Right forelimb (tissue), 1 donor: Measurements from ENCODE around the gene JAGN1.
"Not testable (repeated sequence)": the region's sequence is repeated elsewhere in the genome, so short reads cannot be mapped to it uniquely, and the experiment has no call there.

ENCODE experiments used
- DNase-seq: peaks from one replicate; pipeline ENCODE4 v3.0.0-alpha.2; 2018

Gene JAGN1

GRCh38 chr3:9867106-9867505 lies 23.3 kb upstream of the JAGN1 start:
- DNase-seq: no peak

DNA sequence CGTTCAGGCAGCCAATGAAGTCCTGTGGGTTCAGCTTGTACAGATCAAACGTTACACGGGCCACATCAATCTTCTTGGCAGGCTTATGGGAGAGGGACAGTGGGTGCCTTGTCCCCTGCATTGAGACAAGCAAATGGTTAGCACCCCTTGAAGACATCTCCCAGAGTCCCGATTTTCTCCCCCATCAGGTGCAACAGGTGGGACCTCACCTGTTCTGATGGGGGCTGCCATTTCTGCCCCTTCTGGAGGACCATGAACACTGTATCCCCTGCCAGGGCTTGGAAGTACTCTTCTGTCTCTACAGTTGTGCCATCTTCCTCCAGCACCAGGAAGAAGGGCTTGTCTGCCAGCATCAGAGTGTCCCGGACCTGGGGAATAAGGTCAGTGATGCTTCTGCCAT lies 20.5 kb upstream of the JAGN1 start:
- DNase-seq: no peak

DNA sequence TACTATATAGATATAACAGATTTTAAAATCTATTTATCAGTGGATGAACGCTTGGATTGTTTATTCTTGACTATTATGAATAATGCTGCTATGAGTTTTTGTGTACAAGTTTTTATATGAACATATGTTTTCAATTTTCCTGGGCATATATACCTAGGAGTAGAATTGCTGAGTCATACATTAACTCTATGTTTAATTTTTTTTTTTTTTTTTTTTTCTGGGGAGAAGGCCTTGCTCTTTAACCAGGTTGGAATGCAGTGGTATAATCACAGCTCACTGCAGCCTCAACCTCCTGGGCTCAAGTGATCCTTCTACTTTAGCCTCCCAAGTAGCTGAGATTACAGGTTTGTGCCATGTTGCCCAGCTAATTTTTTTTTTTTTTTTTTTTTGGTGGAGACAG lies 19.4 kb upstream of the JAGN1 start:
- no peak for DNase-seq

DNA sequence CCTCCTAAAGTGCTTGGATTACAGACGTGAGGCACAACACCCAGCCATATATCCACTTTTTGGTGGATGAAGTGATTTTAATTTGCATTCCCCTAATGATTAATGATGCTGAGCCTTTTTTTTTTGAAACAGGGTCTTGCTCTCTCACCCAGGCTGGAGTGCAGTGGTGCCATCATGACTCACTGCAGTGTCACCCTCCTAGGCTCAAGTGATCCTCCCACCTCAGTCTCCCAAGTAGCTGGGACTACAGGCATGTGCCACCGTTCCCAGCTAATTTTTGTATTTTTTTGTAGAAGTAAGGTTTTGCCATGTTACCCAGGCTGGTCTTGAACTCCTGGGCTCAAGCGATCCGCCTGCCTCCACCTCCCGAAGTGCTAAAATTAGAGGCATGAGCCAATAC lies 18.3 kb upstream of the JAGN1 start:
- DNase-seq: not testable (repeated sequence)

DNA sequence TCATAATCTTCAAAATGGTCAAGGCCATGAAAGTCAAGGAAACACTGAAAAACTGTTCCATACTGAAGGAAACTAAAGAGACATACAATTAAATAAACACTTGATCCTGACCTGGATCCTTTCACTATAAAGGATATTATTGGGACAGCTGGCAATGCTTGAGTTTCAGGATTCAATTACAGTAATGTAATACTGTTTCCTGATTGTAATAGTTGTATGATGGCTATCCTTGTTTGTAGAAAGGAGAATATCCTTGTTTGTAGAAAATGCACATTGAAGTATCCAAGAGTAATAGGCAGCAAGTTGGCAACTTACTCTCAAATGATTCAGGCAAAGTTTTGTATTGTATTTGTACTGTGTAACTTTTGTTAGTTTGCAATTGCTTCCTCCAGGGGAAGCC lies 15.0 kb upstream of the JAGN1 start:
- DNase-seq: no peak

- not testable (repeated sequence) for DNase-seq
These were observed 14.2 kb upstream of the JAGN1 start for GRCh38 chr3:9876255-9876654.

DNA sequence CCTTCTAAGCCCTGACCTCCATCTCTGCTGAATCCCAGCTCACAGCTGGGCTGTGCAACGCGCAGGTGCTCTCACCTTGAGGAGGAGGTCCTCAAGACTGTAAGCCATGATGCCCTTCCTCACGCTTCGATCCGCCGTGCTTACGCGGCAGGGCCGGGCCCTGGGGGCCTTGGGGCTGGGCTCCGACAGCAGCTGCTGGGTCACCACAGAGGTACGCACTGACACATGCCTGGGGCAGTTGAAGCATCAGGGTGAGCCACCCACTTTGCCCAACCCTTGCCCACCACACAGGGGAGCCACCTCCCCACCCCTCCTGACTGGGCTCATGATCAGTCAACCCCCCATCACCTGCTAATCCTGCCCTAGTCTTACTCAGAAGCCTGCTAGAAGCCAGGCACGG lies 13.4 kb upstream of the JAGN1 start:
- DNase-seq: no peak

GRCh38 chr3:9878700-9879099 lies 11.7 kb upstream of the JAGN1 start:
- DNase-seq: no peak

DNA sequence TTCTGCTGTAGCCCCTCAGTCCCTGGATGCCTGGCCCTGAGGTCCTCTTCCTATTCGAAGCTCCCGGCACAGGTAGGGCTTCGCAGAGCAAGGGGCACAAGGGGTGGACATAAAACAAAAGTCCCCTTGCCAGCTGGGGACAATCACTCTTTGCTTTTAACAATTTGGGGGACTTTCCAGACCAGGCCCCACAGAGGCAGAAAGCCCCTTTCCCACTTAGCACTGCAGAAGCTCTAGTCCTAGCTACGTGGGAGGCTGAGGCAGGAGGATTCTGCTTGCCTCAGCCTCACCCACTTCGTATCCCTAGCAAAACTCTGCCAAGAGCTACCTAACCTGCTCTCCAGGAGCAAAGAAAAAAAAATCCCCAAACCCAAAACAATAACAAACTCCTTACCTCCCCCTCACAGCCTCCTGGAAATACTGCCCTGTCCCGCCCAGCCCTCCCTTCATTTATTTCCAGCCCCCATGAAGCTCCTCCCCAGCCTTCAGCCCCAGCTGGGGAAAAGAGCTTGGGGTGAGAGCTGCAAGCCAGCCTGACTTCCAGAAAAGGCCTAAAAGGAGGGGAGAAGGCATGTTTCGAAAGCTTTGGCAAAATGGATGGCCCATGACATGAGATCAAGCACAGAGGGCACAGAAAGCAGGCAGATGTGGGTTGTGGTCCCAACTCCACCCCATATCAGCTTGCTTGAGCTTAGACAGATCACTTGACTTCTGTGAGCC lies 10.4 kb upstream of the JAGN1 start, which contains the start of gene CIDEC:
Gene CIDEC, minus strand, starts transcription at position 424 of the 720 bp plus-strand sequence. CDS start 1,767 bp downstream, outside the sequence.
- DNase-seq: no peak

- DNase-seq: no peak
These were observed 9.0 kb upstream of the JAGN1 start for GRCh38 chr3:9881441-9881840.

DNA sequence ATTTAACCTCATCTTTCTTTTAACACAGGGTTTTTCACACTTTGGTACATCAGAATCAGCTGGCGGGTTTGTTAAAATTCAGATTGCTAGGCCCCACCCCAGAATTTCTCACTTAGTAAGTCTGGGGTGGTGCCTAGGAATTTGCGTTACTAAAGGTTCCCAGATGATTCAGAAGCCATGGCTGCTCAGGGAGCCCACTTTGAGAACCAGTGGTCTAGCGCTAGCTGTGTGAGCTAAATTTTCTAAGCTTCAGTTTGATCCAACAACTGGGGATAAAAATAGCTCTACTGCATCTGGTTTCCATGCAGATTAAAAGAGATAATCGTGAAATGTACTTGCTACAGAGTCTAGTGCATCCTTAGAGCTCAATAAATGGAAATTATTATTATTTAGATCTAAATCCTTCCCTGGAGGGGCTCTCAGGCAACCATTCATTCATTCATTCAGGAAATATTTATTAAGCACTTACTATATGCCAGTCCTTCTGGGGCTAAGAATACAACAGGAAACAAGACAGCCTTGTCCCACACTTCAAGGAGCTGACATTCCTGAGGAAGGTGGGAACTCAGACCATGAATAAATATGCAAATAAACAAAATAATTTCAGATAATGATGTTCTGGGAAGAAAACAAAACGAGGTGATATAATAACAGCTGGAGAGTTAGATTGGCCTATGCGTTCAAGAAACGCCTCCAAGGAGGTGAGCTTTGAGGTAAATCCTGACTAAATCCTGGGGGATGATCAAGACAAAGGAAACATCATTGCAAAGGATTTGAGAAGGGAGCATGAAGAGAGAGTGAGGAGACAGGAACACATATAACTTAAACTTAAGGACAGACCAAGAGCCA lies 6.5 kb upstream of the JAGN1 start:
- DNase-seq: no peak

- DNase-seq: no peak
These were observed 5.8 kb upstream of the JAGN1 start for GRCh38 chr3:9884555-9885165.

GRCh38 chr3:9886328-9886727 lies 4.1 kb upstream of the JAGN1 start:
- no peak for DNase-seq

GRCh38 chr3:9887480-9887879 lies 2.9 kb upstream of the JAGN1 start:
- DNase-seq: no peak

DNA sequence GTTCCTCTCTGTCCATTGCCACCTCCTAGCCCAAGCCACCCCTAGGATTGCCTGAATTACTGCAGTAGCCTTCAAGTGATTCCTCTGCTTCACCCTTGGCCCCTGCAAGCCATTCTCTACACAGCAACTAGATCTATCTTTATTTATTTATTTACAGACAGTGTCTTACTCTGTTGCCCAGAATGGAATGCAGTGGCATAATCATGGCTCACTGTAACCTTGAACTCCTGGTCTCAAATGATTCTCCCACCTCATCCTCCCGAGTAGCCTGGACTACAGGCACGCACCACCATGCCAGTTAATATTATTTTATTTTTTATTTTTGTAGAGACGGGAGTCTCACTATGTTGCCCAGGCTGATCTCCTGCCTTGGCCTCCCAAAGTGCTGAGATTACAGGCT lies 1.9 kb upstream of the JAGN1 start:
- no peak for DNase-seq

- no peak for DNase-seq
These were observed 1.0 kb upstream of the JAGN1 start for GRCh38 chr3:9889405-9889804.

DNA sequence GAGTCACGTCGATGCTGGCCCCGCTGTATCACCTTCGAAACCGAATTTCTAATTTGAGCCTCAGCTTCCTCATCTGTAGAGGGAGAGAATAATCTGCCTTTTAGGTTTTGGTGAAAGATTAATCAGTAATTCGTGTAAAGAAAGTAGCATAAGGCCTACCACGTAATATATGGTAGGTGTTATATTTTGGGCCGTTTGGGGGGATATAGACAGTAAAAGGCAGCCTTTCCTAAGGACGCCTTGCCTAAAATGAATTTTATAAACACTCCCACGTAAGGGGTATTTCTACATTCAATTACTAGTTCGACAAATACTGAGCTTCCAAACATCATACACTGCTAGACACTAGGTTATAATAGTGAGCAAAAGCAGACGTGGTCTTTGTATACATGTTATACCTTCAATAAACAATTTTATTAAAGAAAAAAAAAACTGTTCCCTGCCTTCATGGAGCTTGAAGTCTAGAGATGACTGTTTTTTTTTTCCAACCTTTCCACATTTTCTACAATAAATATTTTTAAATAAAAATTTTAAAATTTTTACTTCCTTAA lies 737 bp downstream of the JAGN1 start:
- no peak for DNase-seq

DNA sequence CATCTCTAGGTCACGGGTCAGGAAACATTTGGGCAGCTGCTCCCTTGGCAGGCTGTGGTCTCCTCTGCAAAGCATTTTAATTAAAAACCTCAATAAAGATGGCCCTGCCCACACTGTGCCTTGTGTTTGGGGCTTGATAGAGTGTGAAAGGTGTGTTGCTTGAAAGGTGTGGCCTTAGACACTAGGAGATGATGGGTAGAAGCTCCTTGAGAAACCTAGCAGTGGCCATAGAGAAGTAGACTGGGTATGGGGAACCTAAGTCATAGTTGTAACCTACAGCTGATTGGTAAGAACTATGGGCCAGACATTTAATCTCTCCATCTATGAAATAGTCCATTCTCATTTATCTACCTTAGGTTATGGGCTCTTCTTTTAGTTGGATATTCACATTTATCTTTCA lies 3.3 kb downstream of the JAGN1 start:
- no peak for DNase-seq

- not testable (repeated sequence) for DNase-seq
These were observed 5.3 kb downstream of the JAGN1 start for GRCh38 chr3:9895715-9896114.

GRCh38 chr3:9896755-9897407 lies 6.5 kb downstream of the JAGN1 start:
- DNase-seq: not testable (repeated sequence)

- DNase-seq: no peak
These were observed 7.3 kb downstream of the JAGN1 start for GRCh38 chr3:9897408-9898372.
